Measurements from ENCODE around the gene NUB1. TPM values are rescaled to one million over a fixed set of nuclear protein-coding genes. Genes with fewer than 3 reads are reported as not detected.
A peak's percentile ranks its signal among the peaks of the same experiment; 100 is the strongest.
"Not testable (repeated sequence)": the region's sequence is repeated elsewhere in the genome, so short reads cannot be mapped to it uniquely, and the experiment has no call there.

The NUB1 gene
- 10 to 100 TPM; 79.0 to 84.1 TPM for total RNA-seq

- peaks cover 53% of the 10 kb centered on the region for H3K4me1 Mint-ChIP-seq (ENCODE audit: low read depth)
- H3K4me3 Mint-ChIP-seq: peak within 1 kb of the TSS; percentile 84 to 97
- H3K36me3 Mint-ChIP-seq (ENCODE audit: insufficient read depth in 2 of 2): peaks cover 0 to 4% of the 10 kb centered on the region in 2 donors
- DNase-seq (peak; percentile 93 to 98), ATAC-seq (replicated peaks in 1 of 2) (peak; percentile 80 to 81)
- peaks cover 0 to 4% of the 10 kb centered on the region in 2 donors for H3K9me3 Mint-ChIP-seq
- H3K27me3 Mint-ChIP-seq (ENCODE audit: low read depth): no peaks in the 10 kb centered on the region
- H3K27ac Mint-ChIP-seq: peak within 1 kb of the TSS; percentile 99
Measured at GRCh38 chr7:151341357-151342101, at the start of gene NUB1. NUB1 (plus strand) TSS chr7:151341812; CDS start chr7:151345350, 3,538 bp downstream.

- H3K4me3 Mint-ChIP-seq: no peak overlapping the region
- H3K9me3 Mint-ChIP-seq: peaks cover 0 to 3% of the 10 kb centered on the region in 2 donors
- no peaks in the 10 kb centered on the region for H3K36me3 Mint-ChIP-seq (ENCODE audit: insufficient read depth in 2 of 2)
- H3K27me3 Mint-ChIP-seq (ENCODE audit: low read depth): peaks cover 13% of the 10 kb centered on the region
- ATAC-seq (replicated peaks in 1 of 2) (no peak), DNase-seq (no peak)
- H3K27ac Mint-ChIP-seq: no peak overlapping the region
- no peaks in the 10 kb centered on the region for H3K4me1 Mint-ChIP-seq (ENCODE audit: low read depth)
Measured at GRCh38 chr7:151292850-151293249, 48.8 kb upstream of the NUB1 start.

GRCh38 chr7:151296202-151296992 is 45.2 kb upstream of the NUB1 start:
- H3K9me3 Mint-ChIP-seq: peaks cover 2 to 3% of the 10 kb centered on the region in 2 donors
- no peak for DNase-seq
- peaks cover 25% of the 10 kb centered on the region for H3K27me3 Mint-ChIP-seq (ENCODE audit: low read depth)
- H3K4me3 Mint-ChIP-seq: no peak overlapping the region
- H3K27ac Mint-ChIP-seq: no peak overlapping the region
- no peak for ATAC-seq (replicated peaks in 1 of 2)
- H3K36me3 Mint-ChIP-seq (ENCODE audit: insufficient read depth in 2 of 2): no peaks in the 10 kb centered on the region
- H3K4me1 Mint-ChIP-seq (ENCODE audit: low read depth): no peaks in the 10 kb centered on the region

- no peak for ATAC-seq (replicated peaks in 1 of 2)
- Mint-ChIP-seq H3K4me1 (ENCODE audit: low read depth) (peaks cover 3% of the 10 kb centered on the region), H3K4me3 (no peak overlapping the region), H3K27me3 (ENCODE audit: low read depth) (peaks cover 33% of the 10 kb centered on the region), H3K36me3 (ENCODE audit: insufficient read depth in 2 of 2) (no peaks in the 10 kb centered on the region), H3K9me3 (peaks cover 2 to 3% of the 10 kb centered on the region in 2 donors), H3K27ac (no peak overlapping the region)
- DNase-seq: no peak
Measured at GRCh38 chr7:151298765-151299164, 42.8 kb upstream of the NUB1 start.

- Mint-ChIP-seq H3K27me3 (ENCODE audit: low read depth) (peaks cover 26% of the 10 kb centered on the region), H3K9me3 (peaks cover 2 to 3% of the 10 kb centered on the region in 2 donors), H3K36me3 (ENCODE audit: insufficient read depth in 2 of 2) (no peaks in the 10 kb centered on the region), H3K4me3 (no peak overlapping the region), H3K27ac (no peak overlapping the region), H3K4me1 (ENCODE audit: low read depth) (peaks cover 7% of the 10 kb centered on the region)
- ATAC-seq (replicated peaks in 1 of 2) (no peak), DNase-seq (no peak)
Measured at GRCh38 chr7:151299530-151299929, 42.1 kb upstream of the NUB1 start.

GRCh38 chr7:151299940-151300645 is 41.5 kb upstream of the NUB1 start:
- H3K4me1 Mint-ChIP-seq (ENCODE audit: low read depth): peaks cover 13% of the 10 kb centered on the region
- H3K4me3 Mint-ChIP-seq: no peak overlapping the region
- H3K36me3 Mint-ChIP-seq (ENCODE audit: insufficient read depth in 2 of 2): no peaks in the 10 kb centered on the region
- peaks cover 29% of the 10 kb centered on the region for H3K27me3 Mint-ChIP-seq (ENCODE audit: low read depth)
- H3K9me3 Mint-ChIP-seq: peaks cover 2 to 3% of the 10 kb centered on the region in 2 donors
- ATAC-seq (replicated peaks in 1 of 2) (no peak), DNase-seq (no peak)
- no peak overlapping the region for H3K27ac Mint-ChIP-seq

- Mint-ChIP-seq H3K4me3 (no peak overlapping the region), H3K4me1 (ENCODE audit: low read depth) (peaks cover 14% of the 10 kb centered on the region), H3K9me3 (peaks cover 0 to 2% of the 10 kb centered on the region in 2 donors), H3K27ac (no peak overlapping the region), H3K36me3 (ENCODE audit: insufficient read depth in 2 of 2) (no peaks in the 10 kb centered on the region), H3K27me3 (ENCODE audit: low read depth) (peaks cover 36% of the 10 kb centered on the region)
- no peak for DNase-seq
- no peak for ATAC-seq (replicated peaks in 1 of 2)
Measured at GRCh38 chr7:151301471-151302462, 39.8 kb upstream of the NUB1 start.

- Mint-ChIP-seq H3K4me1 (ENCODE audit: low read depth) (peaks cover 14% of the 10 kb centered on the region), H3K27me3 (ENCODE audit: low read depth) (peaks cover 35% of the 10 kb centered on the region), H3K4me3 (peak overlapping the region in 1 of 2 donors; percentile 81)
- not testable (repeated sequence) for DNase-seq; H3K36me3 Mint-ChIP-seq (ENCODE audit: insufficient read depth in 2 of 2); H3K27ac Mint-ChIP-seq; H3K9me3 Mint-ChIP-seq; ATAC-seq (replicated peaks in 1 of 2)
Measured at GRCh38 chr7:151304251-151304650, 37.4 kb upstream of the NUB1 start.

GRCh38 chr7:151304856-151305255 is 36.8 kb upstream of the NUB1 start:
- Mint-ChIP-seq H3K9me3 (no peaks in the 10 kb centered on the region), H3K4me3 (peak overlapping the region; percentile 54 to 59), H3K4me1 (ENCODE audit: low read depth) (peaks cover 14% of the 10 kb centered on the region), H3K27me3 (ENCODE audit: low read depth) (peaks cover 30% of the 10 kb centered on the region), H3K27ac (no peak overlapping the region), H3K36me3 (ENCODE audit: insufficient read depth in 2 of 2) (no peaks in the 10 kb centered on the region)
- DNase-seq: no peak
- ATAC-seq (replicated peaks in 1 of 2): no peak

GRCh38 chr7:151306374-151306773 is 35.2 kb upstream of the NUB1 start:
- Mint-ChIP-seq H3K4me3 (no peak overlapping the region), H3K9me3 (no peaks in the 10 kb centered on the region), H3K27me3 (ENCODE audit: low read depth) (peaks cover 24% of the 10 kb centered on the region), H3K36me3 (ENCODE audit: insufficient read depth in 2 of 2) (no peaks in the 10 kb centered on the region), H3K27ac (no peak overlapping the region), H3K4me1 (ENCODE audit: low read depth) (peaks cover 14% of the 10 kb centered on the region)
- ATAC-seq (replicated peaks in 1 of 2): no peak
- no peak for DNase-seq

GRCh38 chr7:151306860-151307259 is 34.8 kb upstream of the NUB1 start:
- H3K36me3 Mint-ChIP-seq (ENCODE audit: insufficient read depth in 2 of 2): no peaks in the 10 kb centered on the region
- no peak overlapping the region for H3K4me3 Mint-ChIP-seq
- peaks cover 19% of the 10 kb centered on the region for H3K27me3 Mint-ChIP-seq (ENCODE audit: low read depth)
- no peak for ATAC-seq (replicated peaks in 1 of 2)
- no peak for DNase-seq
- H3K9me3 Mint-ChIP-seq: no peaks in the 10 kb centered on the region
- peaks cover 14% of the 10 kb centered on the region for H3K4me1 Mint-ChIP-seq (ENCODE audit: low read depth)
- H3K27ac Mint-ChIP-seq: no peak overlapping the region

GRCh38 chr7:151307536-151307935 is 34.1 kb upstream of the NUB1 start:
- DNase-seq (no peak), ATAC-seq (replicated peaks in 1 of 2) (no peak)
- Mint-ChIP-seq H3K4me1 (ENCODE audit: low read depth) (peaks cover 14% of the 10 kb centered on the region), H3K27ac (no peak overlapping the region), H3K9me3 (no peaks in the 10 kb centered on the region), H3K4me3 (no peak overlapping the region), H3K27me3 (ENCODE audit: low read depth) (peaks cover 15% of the 10 kb centered on the region), H3K36me3 (ENCODE audit: insufficient read depth in 2 of 2) (no peaks in the 10 kb centered on the region)

Measured in activated T-cell treated with anti-CD3 and anti-CD28 coated beads, Interleukin-2, amount 50 U/mL, for 72 hours (primary cell).